GM12874 (cell line): Measurements from ENCODE around the gene FOCAD.

Experiments used
- CTCF ChIP-seq: IDR thresholded peaks from 2 replicates; pipeline ENCODE4 v1.5.1; 2011; ENCODE audit warnings: low read depth, mild to moderate bottlenecking, control low read depth, low read length, moderate library complexity; ENCODE audit not compliant: insufficient read depth

Gene FOCAD

DNA sequence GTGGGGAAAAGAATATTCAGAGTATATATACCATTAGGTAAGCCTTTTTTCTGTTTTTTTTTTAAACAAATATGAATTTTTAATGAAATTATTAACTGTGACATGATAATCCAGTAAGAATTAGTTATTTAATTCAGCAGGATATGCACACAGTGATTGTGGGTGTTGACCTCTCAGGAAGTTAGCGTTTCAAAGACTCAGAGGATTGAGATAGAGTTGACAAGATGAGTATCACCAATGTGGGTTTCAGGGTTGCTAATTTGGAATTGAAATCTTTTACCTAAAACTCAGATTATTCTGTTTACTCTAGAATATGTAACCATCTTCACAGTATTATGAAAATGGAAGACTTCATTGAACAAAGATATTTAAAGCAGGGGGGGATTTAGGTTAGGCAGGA is 56.2 kb downstream of the FOCAD start:
- no peak for TF ChIP-seq CTCF

GRCh38 chr9:20740929-20741582 is 57.0 kb downstream of the FOCAD start:
- TF ChIP-seq CTCF: no peak

GRCh38 chr9:20742833-20743232 is 58.8 kb downstream of the FOCAD start:
- no peak for TF ChIP-seq CTCF

DNA sequence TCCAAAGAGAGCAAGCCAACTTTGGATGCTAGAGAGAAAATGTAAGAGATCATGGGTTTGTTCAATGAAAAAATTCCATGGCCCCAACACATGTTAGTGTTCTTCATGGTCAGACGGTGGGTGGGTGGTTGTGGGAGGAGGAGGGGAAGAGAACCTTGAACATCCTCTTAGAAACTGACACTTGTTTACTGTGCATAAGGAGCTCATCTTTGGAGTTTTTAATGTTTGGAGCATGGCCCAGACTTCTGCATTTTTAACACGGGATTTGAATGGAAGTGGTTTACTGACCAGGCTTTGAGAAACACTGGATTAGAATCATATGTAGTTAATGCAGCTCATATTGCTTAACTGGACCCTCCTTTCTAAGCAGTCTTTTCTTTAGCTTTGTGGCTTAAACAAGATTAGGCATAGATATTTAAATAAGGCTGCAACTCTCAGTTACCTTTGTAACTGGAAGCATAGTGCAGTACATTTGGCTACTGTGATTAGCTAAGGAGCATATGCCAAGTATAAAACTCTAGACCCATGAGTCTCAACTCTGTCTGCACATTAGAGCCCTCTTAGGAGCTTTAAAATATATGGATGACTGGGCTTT is 60.1 kb downstream of the FOCAD start:
- TF ChIP-seq CTCF: no peak

DNA sequence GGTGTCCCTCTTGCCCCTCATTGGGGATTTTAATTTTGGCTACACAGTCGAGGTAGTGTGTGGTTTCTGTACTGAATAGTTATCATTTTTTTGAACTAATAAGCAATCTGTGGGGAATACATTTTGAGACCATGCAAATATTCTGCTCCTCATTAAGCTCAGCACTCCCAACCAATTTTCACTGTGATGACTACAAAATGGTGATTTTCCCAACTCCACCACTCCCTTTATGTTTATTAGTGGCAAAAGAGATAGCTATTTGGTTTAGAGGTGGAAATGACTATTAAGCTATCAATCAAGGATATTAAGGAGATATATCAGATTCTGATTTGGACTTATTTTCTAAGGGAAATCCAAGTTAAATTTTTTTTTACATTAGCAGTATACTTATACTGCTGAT is 62.9 kb downstream of the FOCAD start:
- TF ChIP-seq CTCF: no peak

- TF ChIP-seq CTCF: no peak
Measured at GRCh38 chr9:20749496-20750198, 65.6 kb downstream of the FOCAD start.

DNA sequence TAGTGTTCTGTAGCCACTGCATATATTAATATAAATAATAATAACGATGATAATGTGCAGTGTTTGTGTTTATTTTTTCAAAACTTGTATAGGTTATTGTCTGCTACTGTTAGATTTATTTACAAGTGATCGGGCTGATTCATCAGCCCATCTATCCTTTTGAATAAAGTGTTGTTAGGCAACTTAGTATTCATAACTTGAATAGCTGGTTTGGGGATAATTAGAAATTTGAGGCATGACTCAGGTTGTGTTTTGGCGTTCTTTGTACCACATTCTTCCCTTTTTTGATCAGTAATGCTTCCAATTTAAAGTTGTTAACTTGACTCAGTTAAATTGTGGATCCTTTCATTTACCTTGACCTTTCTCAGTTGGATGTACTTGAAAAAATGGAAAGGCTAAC is 69.7 kb downstream of the FOCAD start:
- no peak for TF ChIP-seq CTCF
